HEK293T (cell line): ENCODE results near the gene SFR1.

Experiments used
- ARNT ChIP-seq: fragments of 450-650 bp; IDR thresholded peaks from 2 replicates; pipeline ENCODE4 v1.6.1; 2017; ENCODE audit warnings: mild to moderate bottlenecking
- BHLHE40 ChIP-seq: fragments of 450-650 bp; IDR thresholded peaks from 2 replicates; pipeline ENCODE4 v1.6.1; 2016; ENCODE audit warnings: mild to moderate bottlenecking, moderate library complexity, borderline replicate concordance
- FOXA1 ChIP-seq: fragments of 450-650 bp; IDR thresholded peaks from 2 replicates; pipeline ENCODE4 v1.6.1; 2016; ENCODE audit warnings: mild to moderate bottlenecking
- FOXK2 ChIP-seq: fragments of 450-650 bp; IDR thresholded peaks from 2 replicates; pipeline ENCODE4 v1.6.1; 2016; ENCODE audit warnings: mild to moderate bottlenecking
- FOXM1 ChIP-seq: fragments of 450-650 bp; IDR thresholded peaks from 2 replicates; pipeline ENCODE4 v1.6.1; 2017; ENCODE audit warnings: mild to moderate bottlenecking, borderline replicate concordance
- HDGF ChIP-seq: fragments of 450-650 bp; IDR thresholded peaks from 2 replicates; pipeline ENCODE4 v1.6.1; 2017; ENCODE audit warnings: antibody characterized with exemption, borderline replicate concordance
- NFRKB ChIP-seq: fragments of 450-650 bp; IDR thresholded peaks from 2 replicates; pipeline ENCODE4 v1.6.1; 2016; ENCODE audit warnings: mild to moderate bottlenecking, moderate library complexity
- PKNOX1 ChIP-seq: fragments of 450-650 bp; IDR thresholded peaks from 2 replicates; pipeline ENCODE4 v1.6.1; 2016
- SP1 ChIP-seq: fragments of 450-650 bp; IDR thresholded peaks from 2 replicates; pipeline ENCODE4 v1.6.1; 2017
- SUZ12 ChIP-seq: fragments of 450-650 bp; IDR thresholded peaks from 2 replicates; pipeline ENCODE4 v1.6.1; 2016; ENCODE audit warnings: mild to moderate bottlenecking
- TARDBP ChIP-seq: fragments of 450-650 bp; IDR thresholded peaks from 2 replicates; pipeline ENCODE4 v1.6.1; 2016
- ZNF384 ChIP-seq: fragments of 450-650 bp; IDR thresholded peaks from 2 replicates; pipeline ENCODE4 v1.6.1; 2016

- TF ChIP-seq PKNOX1 (no peak), ARNT (no peak), FOXM1 (no peak), TARDBP (no peak), BHLHE40 (no peak), SP1 (no peak), SUZ12 (no peak), FOXA1 (no peak), ZNF384 (no peak), HDGF (no peak), NFRKB (no peak), FOXK2 (no peak)
Observed at GRCh38 chr10:104088239-104088638, 33.7 kb upstream of the SFR1 start.
